Stimulated activated naive CD8-positive, alpha-beta T cell treated with anti-CD3 and anti-CD28 coated beads, Interleukin-15, Interleukin-2, amounts not matched to agents 100 ng/mL and 50 ng/mL, for 24 hours (primary cell): Measurements from ENCODE around the gene CIC.

Experiments used
- H3K27ac Mint-ChIP-seq: one replicate; pipeline ENCODE4 v1.8.0; 2021; ENCODE audit warnings: mild to moderate bottlenecking, mixed read lengths
- H3K27me3 Mint-ChIP-seq: one replicate; pipeline ENCODE4 v1.8.0; 2021; ENCODE audit warnings: mixed read lengths
- H3K36me3 Mint-ChIP-seq: one replicate; pipeline ENCODE4 v1.8.0; 2021; ENCODE audit warnings: low read depth, mixed read lengths
- H3K4me1 Mint-ChIP-seq: one replicate; pipeline ENCODE4 v1.8.0; 2021; ENCODE audit warnings: low read depth, mixed read lengths
- H3K4me3 Mint-ChIP-seq: one replicate; pipeline ENCODE4 v1.8.0; 2021; ENCODE audit warnings: mild to moderate bottlenecking, mixed read lengths
- H3K9me3 Mint-ChIP-seq: one replicate; pipeline ENCODE4 v1.8.0; 2021; ENCODE audit warnings: mixed read lengths

The CIC gene

DNA sequence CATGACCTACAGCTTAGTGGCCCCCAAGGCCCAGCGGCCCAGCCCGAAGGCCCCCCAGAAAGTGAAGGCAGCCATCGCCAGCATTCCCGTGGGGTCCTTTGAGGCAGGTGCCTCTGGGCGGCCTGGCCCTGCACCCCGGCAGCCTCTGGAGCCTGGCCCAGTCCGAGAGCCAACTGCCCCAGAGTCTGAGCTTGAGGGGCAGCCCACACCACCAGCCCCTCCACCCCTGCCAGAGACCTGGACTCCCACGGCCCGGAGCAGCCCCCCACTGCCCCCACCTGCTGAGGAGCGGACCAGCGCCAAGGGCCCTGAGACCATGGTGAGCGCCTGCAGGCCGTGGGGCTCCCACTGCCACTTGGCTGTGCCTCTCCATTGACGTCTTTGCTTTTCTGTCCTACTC is 23.9 kb downstream of the CIC start:
- H3K9me3 Mint-ChIP-seq: no peaks in the 10 kb centered on the region
- H3K27ac Mint-ChIP-seq: no peak overlapping the region
- peaks cover 19% of the 10 kb centered on the region for H3K36me3 Mint-ChIP-seq
- no peaks in the 10 kb centered on the region for H3K27me3 Mint-ChIP-seq
- peaks cover 5% of the 10 kb centered on the region for H3K4me1 Mint-ChIP-seq
- no peak overlapping the region for H3K4me3 Mint-ChIP-seq

DNA sequence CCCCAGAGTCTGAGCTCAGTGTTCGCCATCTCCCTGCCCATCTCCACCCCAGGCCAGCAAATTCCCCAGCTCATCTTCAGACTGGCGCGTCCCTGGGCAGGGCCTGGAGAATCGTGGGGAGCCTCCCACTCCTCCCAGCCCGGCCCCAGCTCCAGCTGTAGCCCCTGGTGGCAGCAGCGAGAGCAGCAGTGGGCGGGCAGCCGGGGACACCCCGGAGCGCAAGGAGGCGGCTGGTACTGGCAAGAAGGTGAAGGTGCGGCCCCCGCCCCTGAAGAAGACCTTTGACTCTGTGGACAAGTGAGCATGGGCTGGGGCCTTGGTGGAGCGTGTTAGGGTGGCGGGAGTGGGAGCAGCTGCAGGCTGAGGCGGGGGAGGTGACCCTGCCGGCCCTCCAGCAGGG is 24.5 kb downstream of the CIC start:
- Mint-ChIP-seq H3K4me1 (peaks cover 5% of the 10 kb centered on the region), H3K9me3 (no peaks in the 10 kb centered on the region), H3K27ac (no peak overlapping the region), H3K36me3 (peaks cover 19% of the 10 kb centered on the region), H3K27me3 (no peaks in the 10 kb centered on the region), H3K4me3 (no peak overlapping the region)

DNA sequence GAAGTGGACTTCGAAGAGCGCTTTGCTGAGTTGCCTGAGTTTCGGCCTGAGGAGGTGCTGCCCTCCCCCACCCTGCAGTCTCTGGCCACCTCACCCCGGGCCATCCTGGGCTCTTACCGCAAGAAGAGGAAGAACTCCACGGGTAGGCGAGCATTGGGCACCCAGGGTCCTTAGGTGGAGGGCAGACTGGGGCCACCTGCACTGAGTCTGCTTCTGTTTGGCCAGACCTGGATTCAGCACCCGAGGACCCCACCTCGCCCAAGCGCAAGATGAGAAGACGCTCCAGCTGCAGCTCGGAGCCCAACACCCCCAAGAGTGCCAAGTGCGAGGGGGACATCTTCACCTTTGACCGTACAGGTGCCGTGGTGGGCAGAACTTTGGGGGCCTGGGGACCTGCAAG is 24.9 kb downstream of the CIC start:
- Mint-ChIP-seq H3K27ac (no peak overlapping the region), H3K4me1 (peaks cover 5% of the 10 kb centered on the region), H3K27me3 (no peaks in the 10 kb centered on the region), H3K4me3 (no peak overlapping the region), H3K36me3 (peaks cover 19% of the 10 kb centered on the region), H3K9me3 (no peaks in the 10 kb centered on the region)

DNA sequence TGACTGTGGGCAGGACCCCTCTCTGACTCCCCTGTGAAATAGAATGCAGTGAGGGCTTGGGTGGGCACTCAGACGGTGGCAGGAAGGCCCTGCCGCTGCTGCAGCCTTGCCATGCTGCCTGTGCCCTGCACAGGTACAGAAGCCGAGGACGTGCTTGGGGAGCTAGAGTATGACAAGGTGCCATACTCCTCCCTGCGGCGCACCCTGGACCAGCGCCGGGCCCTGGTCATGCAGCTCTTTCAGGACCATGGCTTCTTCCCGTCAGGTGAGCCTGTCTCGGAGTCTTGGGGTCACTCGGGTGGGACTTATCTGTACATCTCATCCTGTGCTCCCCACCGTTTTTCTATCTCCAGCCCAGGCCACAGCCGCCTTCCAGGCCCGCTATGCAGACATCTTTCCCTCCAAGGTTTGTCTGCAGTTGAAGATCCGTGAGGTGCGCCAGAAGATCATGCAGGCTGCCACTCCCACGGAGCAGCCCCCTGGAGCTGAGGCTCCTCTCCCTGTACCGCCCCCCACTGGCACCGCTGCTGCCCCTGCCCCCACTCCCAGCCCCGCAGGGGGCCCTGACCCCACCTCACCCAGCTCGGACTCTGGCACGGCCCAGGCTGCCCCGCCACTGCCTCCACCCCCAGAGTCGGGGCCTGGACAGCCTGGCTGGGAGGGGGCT is 25.6 kb downstream of the CIC start:
- H3K9me3 Mint-ChIP-seq: no peaks in the 10 kb centered on the region
- no peak overlapping the region for H3K4me3 Mint-ChIP-seq
- H3K27ac Mint-ChIP-seq: no peak overlapping the region
- peaks cover 5% of the 10 kb centered on the region for H3K4me1 Mint-ChIP-seq
- H3K36me3 Mint-ChIP-seq: peaks cover 18% of the 10 kb centered on the region
- no peaks in the 10 kb centered on the region for H3K27me3 Mint-ChIP-seq

DNA sequence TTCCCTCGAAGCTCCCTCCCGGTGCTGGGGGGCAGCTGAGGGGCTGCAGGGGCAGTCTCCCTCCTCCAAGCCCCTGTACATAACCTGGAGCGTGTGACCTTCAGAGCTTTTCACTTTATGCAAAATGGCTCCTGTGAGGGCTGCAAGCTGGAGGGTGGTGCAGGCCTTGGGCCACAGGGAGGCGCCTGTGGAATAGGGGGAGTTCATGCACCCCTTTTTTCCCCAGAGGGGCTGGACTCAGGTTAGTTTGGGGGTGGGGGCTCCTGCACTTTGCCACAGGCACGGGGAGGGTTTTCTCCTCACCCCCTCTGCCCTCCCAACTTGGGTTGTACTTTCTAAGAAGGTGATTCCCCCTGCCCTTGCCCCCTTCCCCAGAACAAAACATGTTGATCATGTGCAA is 26.3 kb downstream of the CIC start:
- Mint-ChIP-seq H3K4me1 (peaks cover 5% of the 10 kb centered on the region), H3K4me3 (no peak overlapping the region), H3K27ac (no peak overlapping the region), H3K27me3 (no peaks in the 10 kb centered on the region), H3K9me3 (no peaks in the 10 kb centered on the region), H3K36me3 (peaks cover 15% of the 10 kb centered on the region)

DNA sequence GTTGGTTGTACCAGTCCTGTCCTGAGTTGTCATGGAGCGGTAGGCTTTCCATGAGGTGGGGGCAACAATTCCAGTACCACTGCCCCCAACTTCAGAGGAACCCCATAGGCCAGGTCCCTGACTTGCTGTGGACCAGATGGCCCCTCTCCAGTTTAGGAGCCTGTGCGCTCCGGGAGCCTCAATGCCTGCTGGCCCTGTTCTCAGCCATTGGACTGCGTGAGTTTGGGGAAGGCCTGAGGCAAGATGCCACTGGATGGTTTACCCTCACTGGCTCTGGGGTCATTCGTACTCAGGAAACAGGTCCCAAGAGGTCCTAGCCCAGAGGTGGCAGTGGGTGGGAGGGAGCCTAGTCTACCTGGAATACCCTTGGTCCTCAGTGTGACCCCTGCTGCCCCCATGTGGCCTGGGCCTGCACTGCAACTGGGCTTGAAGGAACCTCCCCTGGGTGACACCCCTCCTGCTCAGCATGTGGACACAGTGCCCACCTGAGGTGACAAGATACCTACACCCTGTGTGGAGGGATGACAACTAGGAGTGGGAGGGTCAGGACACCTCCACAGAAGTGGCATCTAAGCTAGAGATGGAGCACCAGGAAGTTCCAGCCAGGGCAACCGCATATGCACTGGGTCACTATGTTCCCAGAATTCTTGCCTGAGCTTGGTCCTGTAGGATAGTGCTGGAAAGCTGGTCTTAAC is 26.9 kb downstream of the CIC start:
- Mint-ChIP-seq H3K4me1 (peaks cover 5% of the 10 kb centered on the region), H3K27me3 (no peaks in the 10 kb centered on the region), H3K27ac (no peak overlapping the region), H3K36me3 (peaks cover 15% of the 10 kb centered on the region), H3K9me3 (no peaks in the 10 kb centered on the region), H3K4me3 (no peak overlapping the region)

DNA sequence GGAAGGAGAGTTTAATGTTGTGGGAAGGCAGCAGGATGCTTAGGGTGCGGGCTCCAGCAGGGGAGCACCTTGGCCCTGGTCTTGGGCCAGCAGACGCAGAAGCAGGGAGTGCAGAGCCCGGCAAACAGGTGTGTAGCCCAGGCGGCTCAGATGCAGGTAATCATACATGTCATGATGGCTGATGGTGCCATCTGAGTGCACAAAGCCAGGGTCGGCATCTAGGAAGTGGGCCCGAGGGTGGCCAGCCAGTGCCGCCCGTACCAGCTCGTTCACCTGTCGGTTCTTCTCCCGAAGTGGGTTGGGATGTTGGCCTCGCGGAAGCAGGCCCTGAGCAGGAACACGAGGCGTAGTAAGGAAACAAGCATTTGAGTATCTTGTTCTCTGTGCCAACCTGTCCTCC is 28.0 kb downstream of the CIC start:
- Mint-ChIP-seq H3K36me3 (peaks cover 15% of the 10 kb centered on the region), H3K4me3 (no peak overlapping the region), H3K4me1 (peaks cover 15% of the 10 kb centered on the region), H3K9me3 (no peaks in the 10 kb centered on the region), H3K27ac (no peak overlapping the region), H3K27me3 (no peaks in the 10 kb centered on the region)

DNA sequence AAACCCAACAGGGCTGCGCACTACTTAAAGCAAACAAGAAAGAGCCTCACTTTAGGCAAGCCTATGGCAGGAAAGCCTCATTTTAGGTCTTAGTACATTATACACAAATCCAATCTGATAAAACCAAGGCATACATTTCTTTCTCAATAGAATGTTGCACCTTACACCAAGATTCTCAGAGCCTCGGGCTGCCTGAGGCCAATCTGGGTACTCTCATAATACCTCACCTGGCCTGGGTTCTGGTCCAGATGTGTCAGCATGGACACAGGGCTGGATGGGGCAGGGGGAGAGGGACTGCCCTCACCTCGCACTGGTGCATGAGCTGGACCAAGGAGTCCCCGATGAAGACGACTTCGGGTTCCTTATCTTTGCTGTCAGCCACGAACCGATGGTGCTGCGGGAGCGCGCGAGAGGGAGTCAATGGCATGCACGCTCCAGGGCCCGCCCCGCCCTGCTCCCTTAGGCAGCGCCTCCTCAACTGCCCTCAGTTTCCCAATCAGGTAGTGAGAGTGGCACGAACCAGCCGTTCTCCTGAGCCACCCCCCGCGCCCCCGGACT is 32.7 kb downstream of the CIC start, which contains the start of gene PRR19:
TSS of gene PRR19 (plus strand) at position 487 of the 558 bp plus-strand sequence. CDS start 7,453 bp downstream, outside the sequence.
- Mint-ChIP-seq H3K27me3 (no peaks in the 10 kb centered on the region), H3K9me3 (no peaks in the 10 kb centered on the region), H3K4me1 (peaks cover 25% of the 10 kb centered on the region), H3K4me3 (peak within 1 kb of the TSS; percentile 87), H3K36me3 (peaks cover 3% of the 10 kb centered on the region), H3K27ac (peak within 1 kb of the TSS; percentile 76)

DNA sequence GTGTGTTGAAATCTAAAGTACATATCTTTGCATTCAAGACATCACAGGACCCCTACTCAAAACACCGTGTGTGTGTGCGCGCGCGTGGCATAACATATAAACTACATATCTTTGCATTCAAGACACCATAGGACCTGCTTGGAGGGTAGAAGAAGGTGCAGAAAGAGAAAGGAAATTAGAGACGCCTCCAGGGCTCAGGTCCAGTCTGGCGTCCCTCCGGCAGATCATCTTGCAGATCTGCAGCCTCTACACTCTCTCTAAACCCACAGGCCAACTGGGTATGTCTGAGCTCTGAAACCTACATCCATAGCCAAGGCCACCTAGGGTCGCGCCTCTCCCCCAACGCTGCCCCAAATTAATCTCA is 34.0 kb downstream of the CIC start:
- peak overlapping the region; percentile 76 for H3K27ac Mint-ChIP-seq
- peak overlapping the region; percentile 87 for H3K4me3 Mint-ChIP-seq
- no peaks in the 10 kb centered on the region for H3K36me3 Mint-ChIP-seq
- H3K4me1 Mint-ChIP-seq: peaks cover 25% of the 10 kb centered on the region
- no peaks in the 10 kb centered on the region for H3K9me3 Mint-ChIP-seq
- H3K27me3 Mint-ChIP-seq: no peaks in the 10 kb centered on the region

DNA sequence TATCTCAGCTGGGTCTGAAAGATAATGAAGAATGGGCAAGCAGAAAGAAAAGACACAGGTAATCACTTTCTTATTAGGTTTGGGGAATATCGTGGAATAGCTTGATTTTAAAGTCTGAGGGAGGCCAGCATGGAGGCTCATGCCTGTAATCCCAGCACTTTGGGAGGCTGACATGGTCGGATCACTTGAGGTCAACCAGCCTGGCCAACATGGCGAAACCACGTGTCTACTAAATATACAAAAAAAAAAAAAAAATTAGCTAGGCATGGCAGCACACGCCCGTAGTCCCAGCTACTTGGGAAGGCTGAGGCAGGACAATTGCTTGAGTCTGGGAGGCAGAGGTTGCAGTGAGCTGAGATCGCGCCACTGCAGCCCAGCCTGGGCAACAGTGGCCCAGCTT is 34.8 kb downstream of the CIC start:
- H3K4me1 Mint-ChIP-seq: peaks cover 25% of the 10 kb centered on the region
- no peaks in the 10 kb centered on the region for H3K9me3 Mint-ChIP-seq
- no peak overlapping the region for H3K27ac Mint-ChIP-seq
- H3K36me3 Mint-ChIP-seq: no peaks in the 10 kb centered on the region
- no peaks in the 10 kb centered on the region for H3K27me3 Mint-ChIP-seq
- peak overlapping the region; percentile 87 for H3K4me3 Mint-ChIP-seq

DNA sequence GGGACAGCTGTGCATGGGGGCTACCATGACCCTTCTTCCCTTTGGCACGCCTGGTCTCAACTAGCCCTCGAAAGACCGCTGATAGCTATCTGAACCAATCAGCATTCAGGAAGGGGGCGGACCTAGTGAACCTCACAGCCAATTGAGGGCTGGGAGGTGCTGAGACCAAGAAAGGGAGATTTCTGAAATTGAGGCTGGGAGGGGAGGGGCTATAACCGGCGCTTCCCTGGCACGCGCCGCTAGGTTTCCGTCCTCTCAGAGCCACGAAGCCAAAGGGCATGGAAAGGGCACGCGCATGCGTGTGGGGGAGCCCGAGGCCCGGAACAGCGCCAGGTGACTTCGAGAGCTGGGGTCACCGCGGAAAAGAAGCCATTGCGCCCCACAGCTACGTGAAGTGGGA is 37.6 kb downstream of the CIC start:
- H3K27ac Mint-ChIP-seq: no peak overlapping the region
- H3K9me3 Mint-ChIP-seq: no peaks in the 10 kb centered on the region
- H3K4me3 Mint-ChIP-seq: no peak overlapping the region
- no peaks in the 10 kb centered on the region for H3K36me3 Mint-ChIP-seq
- H3K27me3 Mint-ChIP-seq: peaks cover 10% of the 10 kb centered on the region
- H3K4me1 Mint-ChIP-seq: peaks cover 19% of the 10 kb centered on the region

DNA sequence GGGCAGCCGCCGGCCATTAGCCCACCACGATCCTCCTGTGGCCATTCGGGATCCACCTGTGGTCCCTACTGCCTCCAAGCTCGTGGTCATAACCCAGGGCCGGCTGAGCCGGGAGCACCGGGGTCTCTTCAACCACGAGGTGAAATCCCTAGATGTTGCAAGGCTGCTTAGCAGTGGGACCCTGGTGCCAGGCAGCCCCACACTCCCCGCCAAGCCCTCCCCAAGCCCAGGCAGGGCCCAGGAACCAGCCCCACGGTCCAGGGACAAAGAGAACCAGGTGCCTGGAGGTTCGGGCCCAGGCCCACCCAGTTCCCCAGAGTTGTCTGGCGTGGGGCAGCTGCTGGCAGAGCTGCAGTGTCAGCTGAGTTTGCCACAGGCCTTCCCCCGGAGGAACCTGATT is 40.6 kb downstream of the CIC start:
- Mint-ChIP-seq H3K4me3 (no peak overlapping the region), H3K36me3 (no peaks in the 10 kb centered on the region), H3K27me3 (peaks cover 36% of the 10 kb centered on the region), H3K4me1 (peaks cover 12% of the 10 kb centered on the region), H3K9me3 (no peaks in the 10 kb centered on the region), H3K27ac (no peak overlapping the region)

DNA sequence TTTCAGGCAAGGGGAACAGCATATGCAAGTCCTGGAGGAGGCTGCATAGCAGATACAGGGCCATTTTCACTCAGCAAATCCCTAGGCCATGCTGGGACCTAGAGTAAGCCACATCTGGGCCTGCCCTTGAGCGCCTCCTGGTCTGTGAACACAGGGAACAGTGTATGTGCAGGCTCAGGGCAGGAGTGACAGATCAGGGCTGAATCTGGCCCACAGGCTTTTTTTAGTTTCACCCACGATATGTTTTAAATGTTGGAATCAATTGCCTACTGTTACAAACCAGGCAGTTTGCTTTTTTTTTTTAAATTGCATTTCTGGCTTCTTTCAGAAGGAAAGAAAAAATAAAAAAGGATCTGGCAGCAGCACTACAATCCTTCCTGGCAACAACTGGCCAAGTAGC is 42.6 kb downstream of the CIC start:
- Mint-ChIP-seq H3K9me3 (no peaks in the 10 kb centered on the region), H3K4me3 (no peak overlapping the region), H3K27me3 (peaks cover 42% of the 10 kb centered on the region), H3K4me1 (peaks cover 12% of the 10 kb centered on the region), H3K36me3 (no peaks in the 10 kb centered on the region), H3K27ac (no peak overlapping the region)

DNA sequence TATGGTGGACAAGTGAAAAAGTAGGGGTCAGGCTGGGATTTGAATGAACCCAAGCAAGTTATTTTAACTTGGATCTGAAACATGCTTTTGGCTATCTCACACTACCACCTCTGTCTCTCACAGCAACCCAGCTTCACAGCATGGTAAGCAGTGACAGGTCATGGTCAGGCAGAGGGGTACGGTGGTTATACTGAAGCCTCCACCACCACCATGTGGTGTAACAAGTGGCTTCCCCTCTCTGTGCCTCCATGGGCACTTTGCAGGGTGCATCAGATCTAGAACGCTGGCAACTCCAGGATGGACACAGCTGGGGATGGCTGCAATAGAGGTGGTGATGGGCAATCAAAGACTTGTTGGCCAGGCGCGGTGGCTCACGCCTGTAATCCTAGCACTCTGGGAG is 43.3 kb downstream of the CIC start:
- H3K36me3 Mint-ChIP-seq: no peaks in the 10 kb centered on the region
- no peak overlapping the region for H3K27ac Mint-ChIP-seq
- peak overlapping the region; percentile 70 for H3K4me3 Mint-ChIP-seq
- peaks cover 17% of the 10 kb centered on the region for H3K4me1 Mint-ChIP-seq
- peaks cover 46% of the 10 kb centered on the region for H3K27me3 Mint-ChIP-seq
- H3K9me3 Mint-ChIP-seq: no peaks in the 10 kb centered on the region

DNA sequence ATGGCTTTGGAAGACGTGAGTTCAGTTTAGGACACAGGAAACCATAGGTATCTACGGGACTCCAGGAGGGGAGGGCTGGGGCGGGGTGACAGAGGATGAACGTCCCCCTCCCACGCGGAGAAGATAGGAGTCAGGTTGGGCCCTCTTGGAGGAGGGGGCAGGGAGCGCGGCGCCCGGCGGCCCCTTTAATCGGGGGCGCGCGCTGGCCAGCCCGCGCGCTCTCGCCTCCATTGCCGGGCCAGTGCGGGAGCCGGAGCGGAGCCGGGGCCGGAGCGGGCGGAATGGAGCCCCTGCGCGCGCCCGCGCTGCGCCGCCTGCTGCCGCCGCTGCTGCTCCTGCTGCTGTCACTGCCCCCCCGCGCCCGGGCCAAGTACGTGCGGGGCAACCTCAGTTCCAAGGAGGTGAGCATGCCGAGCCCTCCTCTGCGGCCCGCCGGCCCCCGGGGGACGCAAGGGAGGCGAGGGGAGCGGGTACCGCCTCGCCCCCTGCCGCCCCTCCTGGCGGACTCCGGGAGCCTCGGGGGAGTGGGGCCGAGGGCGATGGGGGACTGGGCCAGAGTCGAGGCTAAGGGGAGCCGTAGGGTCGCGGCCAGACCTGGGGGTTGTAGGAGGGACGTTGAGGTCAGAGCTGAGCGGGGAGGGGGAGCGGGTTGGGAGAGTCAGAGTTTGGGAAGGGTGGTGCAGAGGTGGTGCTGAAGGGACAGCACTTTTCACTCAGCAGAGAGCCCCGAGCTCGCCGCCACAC is 44.2 kb downstream of the CIC start, which contains the start of gene TMEM145:
TSS of gene TMEM145 (plus strand) at position 214 of the 744 bp plus-strand sequence. CDS start at position 282, 68 bp downstream.
- H3K4me1 Mint-ChIP-seq: peaks cover 17% of the 10 kb centered on the region
- peaks cover 46% of the 10 kb centered on the region for H3K27me3 Mint-ChIP-seq
- no peaks in the 10 kb centered on the region for H3K36me3 Mint-ChIP-seq
- H3K27ac Mint-ChIP-seq: no peak within 1 kb of the TSS
- peak within 1 kb of the TSS; percentile 70 for H3K4me3 Mint-ChIP-seq
- H3K9me3 Mint-ChIP-seq: no peaks in the 10 kb centered on the region
